Neural progenitor cell (in vitro differentiated cells): ENCODE measurements around the gene DGLUCY.

Source experiments
- EZH2phosphoT487 ChIP-seq: fragments of 200-600 bp; sonication (generic); IDR thresholded peaks from 2 replicates; pipeline ENCODE4 v1.6.1; 2017; ENCODE audit warnings: antibody characterized with exemption
- TF ChIP-seq, protein P1 (sequence below): fragments of 200-600 bp; sonication (generic); IDR thresholded peaks from 2 replicates; pipeline ENCODE4 v1.5.1; 2017; ENCODE audit warnings: antibody characterized with exemption, mild to moderate bottlenecking

GRCh38 chr14:91116913-91117588, 3.2 kb downstream of the DGLUCY start:
- TF ChIP-seq, protein P1, sequence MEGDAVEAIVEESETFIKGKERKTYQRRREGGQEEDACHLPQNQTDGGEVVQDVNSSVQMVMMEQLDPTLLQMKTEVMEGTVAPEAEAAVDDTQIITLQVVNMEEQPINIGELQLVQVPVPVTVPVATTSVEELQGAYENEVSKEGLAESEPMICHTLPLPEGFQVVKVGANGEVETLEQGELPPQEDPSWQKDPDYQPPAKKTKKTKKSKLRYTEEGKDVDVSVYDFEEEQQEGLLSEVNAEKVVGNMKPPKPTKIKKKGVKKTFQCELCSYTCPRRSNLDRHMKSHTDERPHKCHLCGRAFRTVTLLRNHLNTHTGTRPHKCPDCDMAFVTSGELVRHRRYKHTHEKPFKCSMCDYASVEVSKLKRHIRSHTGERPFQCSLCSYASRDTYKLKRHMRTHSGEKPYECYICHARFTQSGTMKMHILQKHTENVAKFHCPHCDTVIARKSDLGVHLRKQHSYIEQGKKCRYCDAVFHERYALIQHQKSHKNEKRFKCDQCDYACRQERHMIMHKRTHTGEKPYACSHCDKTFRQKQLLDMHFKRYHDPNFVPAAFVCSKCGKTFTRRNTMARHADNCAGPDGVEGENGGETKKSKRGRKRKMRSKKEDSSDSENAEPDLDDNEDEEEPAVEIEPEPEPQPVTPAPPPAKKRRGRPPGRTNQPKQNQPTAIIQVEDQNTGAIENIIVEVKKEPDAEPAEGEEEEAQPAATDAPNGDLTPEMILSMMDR: no peak
- no peak for TF ChIP-seq EZH2phosphoT487
